Measurements from ENCODE around the gene STK24. TPM values are rescaled to one million over a fixed set of nuclear protein-coding genes. Genes with fewer than 3 reads are reported as not detected.

STK24 gene
- polyA plus RNA-seq, 3 donors: 14.2 to 59.8 (median 28.9) TPM

DNA sequence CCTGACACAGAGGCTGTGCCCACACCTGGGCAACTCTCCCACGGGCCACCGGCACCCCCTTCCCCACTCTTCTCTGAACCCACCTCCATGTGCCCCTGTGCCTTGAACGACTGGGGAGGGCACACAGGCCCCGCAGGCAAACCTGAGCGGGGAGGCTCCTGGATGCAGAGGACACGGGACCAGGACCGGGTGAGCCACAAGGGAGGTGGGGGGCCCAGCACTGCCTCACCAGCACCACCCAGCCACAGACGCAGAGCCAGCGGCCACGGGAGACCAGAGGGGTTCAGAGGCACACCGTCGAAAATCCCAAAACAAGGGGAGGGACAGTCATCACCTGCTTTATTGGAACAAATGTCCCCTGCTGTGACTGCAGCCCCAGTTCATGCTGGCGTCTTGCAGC lies 49.4 kb downstream of the STK24 start:
- Histone ChIP-seq H3K4me3 (replicated peaks in 1 of 3; ENCODE audit: low read depth in 2 of 3, low read length in 3 of 3) (no peak overlapping the region), H3K4me1 (ENCODE audit: control insufficient read depth in 1 of 2, insufficient read depth in 2 of 2, low read length in 2 of 2) (peaks cover 8 to 16% of the 10 kb centered on the region in 2 donors), H3K79me2 (ENCODE audit: insufficient read depth, low read length) (peaks cover 100% of the 10 kb centered on the region), H3K9ac (ENCODE audit: insufficient read depth, low read length, poor library complexity, severe bottlenecking) (no peak overlapping the region), H4K20me1 (ENCODE audit: insufficient read depth, low read length) (peaks cover 100% of the 10 kb centered on the region), H3K9me3 (replicated peaks in 1 of 2; ENCODE audit: control insufficient read depth in 1 of 2, insufficient read depth in 1 of 2, low read length in 2 of 2) (no peaks in the 10 kb centered on the region), H3K27me3 (ENCODE audit: control insufficient read depth in 2 of 2, insufficient read depth in 2 of 2, low read length in 2 of 2) (no peaks in the 10 kb centered on the region), H3K27ac (ENCODE audit: low read depth in 1 of 2, low read length in 2 of 2) (no peak overlapping the region), H3K36me3 (replicated peaks in 1 of 2; ENCODE audit: control insufficient read depth in 1 of 2, insufficient read depth in 2 of 2, low read length in 2 of 2) (no peaks in the 10 kb centered on the region), H2AFZ (ENCODE audit: insufficient read depth, low read depth, low read length, poor library complexity, severe bottlenecking) (no peak overlapping the region), H3K4me2 (replicated peaks; ENCODE audit: extremely low read depth, low read length, poor library complexity, severe bottlenecking) (no peak overlapping the region)
- Mint-ChIP-seq H3K27me3 (ENCODE audit: low read depth in 3 of 3) (peaks cover 0 to 3% (median 0%) of the 10 kb centered on the region in 3 donors), H3K4me1 (peaks cover 36% of the 10 kb centered on the region), H3K9me3 (no peaks in the 10 kb centered on the region), H3K27ac (peak overlapping the region in 1 of 7 donors; percentile 10), H3K4me3 (no peak overlapping the region), H3K36me3 (peaks cover 10 to 11% of the 10 kb centered on the region in 2 donors)
- no peak for DNase-seq
- TF ChIP-seq, protein P1, sequence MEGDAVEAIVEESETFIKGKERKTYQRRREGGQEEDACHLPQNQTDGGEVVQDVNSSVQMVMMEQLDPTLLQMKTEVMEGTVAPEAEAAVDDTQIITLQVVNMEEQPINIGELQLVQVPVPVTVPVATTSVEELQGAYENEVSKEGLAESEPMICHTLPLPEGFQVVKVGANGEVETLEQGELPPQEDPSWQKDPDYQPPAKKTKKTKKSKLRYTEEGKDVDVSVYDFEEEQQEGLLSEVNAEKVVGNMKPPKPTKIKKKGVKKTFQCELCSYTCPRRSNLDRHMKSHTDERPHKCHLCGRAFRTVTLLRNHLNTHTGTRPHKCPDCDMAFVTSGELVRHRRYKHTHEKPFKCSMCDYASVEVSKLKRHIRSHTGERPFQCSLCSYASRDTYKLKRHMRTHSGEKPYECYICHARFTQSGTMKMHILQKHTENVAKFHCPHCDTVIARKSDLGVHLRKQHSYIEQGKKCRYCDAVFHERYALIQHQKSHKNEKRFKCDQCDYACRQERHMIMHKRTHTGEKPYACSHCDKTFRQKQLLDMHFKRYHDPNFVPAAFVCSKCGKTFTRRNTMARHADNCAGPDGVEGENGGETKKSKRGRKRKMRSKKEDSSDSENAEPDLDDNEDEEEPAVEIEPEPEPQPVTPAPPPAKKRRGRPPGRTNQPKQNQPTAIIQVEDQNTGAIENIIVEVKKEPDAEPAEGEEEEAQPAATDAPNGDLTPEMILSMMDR (IDR thresholded peaks at IDR 0.05): no peak
- WGBS (ENCODE audit: insufficient coverage): 93% methylated on average over 9 of the region's 13 CpGs
- intact Hi-C loops (cut with micrococcal nuclease): no loop called here

DNA sequence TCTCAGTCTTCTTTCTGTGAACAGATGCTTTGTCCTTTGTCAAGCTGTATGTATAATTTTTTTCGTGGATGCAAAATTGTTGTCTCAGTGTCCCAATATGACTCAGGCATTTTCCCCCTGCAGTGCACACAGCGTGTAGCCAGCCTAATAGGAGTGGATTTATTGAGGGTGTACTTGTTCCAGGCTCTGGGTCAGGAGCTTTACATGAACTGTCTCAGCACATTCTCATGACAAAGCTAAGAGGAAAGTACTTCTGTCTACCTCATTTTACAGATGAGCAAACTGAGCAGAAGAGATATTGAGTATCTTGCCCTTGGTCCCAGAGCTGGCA lies 50.8 kb downstream of the STK24 start:
- Histone ChIP-seq H3K79me2 (ENCODE audit: insufficient read depth, low read length) (peaks cover 100% of the 10 kb centered on the region), H3K9me3 (replicated peaks in 1 of 2; ENCODE audit: control insufficient read depth in 1 of 2, insufficient read depth in 1 of 2, low read length in 2 of 2) (no peaks in the 10 kb centered on the region), H3K27me3 (ENCODE audit: control insufficient read depth in 2 of 2, insufficient read depth in 2 of 2, low read length in 2 of 2) (no peaks in the 10 kb centered on the region), H3K4me1 (ENCODE audit: control insufficient read depth in 1 of 2, insufficient read depth in 2 of 2, low read length in 2 of 2) (peaks cover 8 to 16% of the 10 kb centered on the region in 2 donors), H4K20me1 (ENCODE audit: insufficient read depth, low read length) (peaks cover 100% of the 10 kb centered on the region), H3K27ac (ENCODE audit: low read depth in 1 of 2, low read length in 2 of 2) (no peak overlapping the region), H3K36me3 (replicated peaks in 1 of 2; ENCODE audit: control insufficient read depth in 1 of 2, insufficient read depth in 2 of 2, low read length in 2 of 2) (no peaks in the 10 kb centered on the region), H2AFZ (ENCODE audit: insufficient read depth, low read depth, low read length, poor library complexity, severe bottlenecking) (no peak overlapping the region), H3K9ac (ENCODE audit: insufficient read depth, low read length, poor library complexity, severe bottlenecking) (no peak overlapping the region), H3K4me3 (replicated peaks in 1 of 3; ENCODE audit: low read depth in 2 of 3, low read length in 3 of 3) (no peak overlapping the region), H3K4me2 (replicated peaks; ENCODE audit: extremely low read depth, low read length, poor library complexity, severe bottlenecking) (no peak overlapping the region)
- 88% methylated on average over 1 of the region's 2 CpGs for WGBS (ENCODE audit: insufficient coverage)
- Mint-ChIP-seq H3K27me3 (ENCODE audit: low read depth in 3 of 3) (peaks cover 0 to 3% (median under 1%) of the 10 kb centered on the region in 3 donors), H3K9me3 (no peaks in the 10 kb centered on the region), H3K4me3 (no peak overlapping the region), H3K4me1 (peaks cover 45% of the 10 kb centered on the region), H3K27ac (peak overlapping the region in 6 of 7 donors; percentile 39 to 88 (median 62)), H3K36me3 (peaks cover 10 to 14% of the 10 kb centered on the region in 2 donors)
- TF ChIP-seq, protein P1 (IDR thresholded peaks at IDR 0.05): no peak
- intact Hi-C loops (cut with micrococcal nuclease): no loop called here
- no peak for DNase-seq
